HG03558 (cell line): ENCODE results near the gene TLCD3B.
"Not testable (repeated sequence)": the region's sequence is repeated elsewhere in the genome, so short reads cannot be mapped to it uniquely, and the experiment has no call there.

Source experiments
- ATAC-seq: cut with Tn5 transposase; IDR thresholded peaks from one replicate; pipeline ENCODE4 v1.9.1; 2021; ENCODE audit warnings: moderate number of reproducible peaks; ENCODE audit not compliant: unreplicated experiment; ENCODE audit errors: extremely low read depth

Gene TLCD3B

GRCh38 chr16:30027588-30028437, 3.3 kb downstream of the TLCD3B start:
- ATAC-seq = no peak

DNA sequence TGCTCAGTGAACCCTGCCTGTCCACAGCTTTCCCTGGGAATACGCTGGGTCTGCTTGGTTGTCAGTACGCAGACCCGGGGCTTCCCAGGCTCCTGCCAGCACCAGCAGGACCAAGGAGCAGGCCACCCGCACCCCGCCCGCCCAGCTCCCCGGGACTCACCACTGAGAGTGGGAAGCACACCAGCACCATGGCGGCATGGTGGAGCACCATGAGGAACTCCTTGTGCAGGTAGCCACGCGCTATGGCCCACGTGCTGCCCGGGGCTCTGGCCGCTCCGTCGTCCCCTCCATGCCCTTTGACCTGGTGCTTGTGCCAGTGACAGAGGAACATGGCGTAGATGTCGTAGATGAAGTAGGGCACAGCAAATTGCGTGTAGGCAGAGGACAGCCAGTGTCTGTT, 4.6 kb downstream of the TLCD3B start:
- no peak for ATAC-seq

GRCh38 chr16:30025574-30025973, 5.5 kb downstream of the TLCD3B start:
- no peak for ATAC-seq

GRCh38 chr16:30025156-30025555, 5.9 kb downstream of the TLCD3B start:
- ATAC-seq = no peak

- no peak for ATAC-seq
Measured at GRCh38 chr16:30024451-30024850, 6.6 kb downstream of the TLCD3B start.

GRCh38 chr16:30023586-30023985, 7.5 kb downstream of the TLCD3B start:
- no peak for ATAC-seq

- no peak for ATAC-seq
Measured at GRCh38 chr16:30022887-30023286, 8.2 kb downstream of the TLCD3B start, which contains the start of gene C16orf92. Gene C16orf92, plus strand, starts transcription at chr16:30023198. Its CDS starts 143 bp downstream, at chr16:30023341.

- no peak for ATAC-seq
Measured at GRCh38 chr16:30018731-30019158, 12.3 kb downstream of the TLCD3B start.

DNA sequence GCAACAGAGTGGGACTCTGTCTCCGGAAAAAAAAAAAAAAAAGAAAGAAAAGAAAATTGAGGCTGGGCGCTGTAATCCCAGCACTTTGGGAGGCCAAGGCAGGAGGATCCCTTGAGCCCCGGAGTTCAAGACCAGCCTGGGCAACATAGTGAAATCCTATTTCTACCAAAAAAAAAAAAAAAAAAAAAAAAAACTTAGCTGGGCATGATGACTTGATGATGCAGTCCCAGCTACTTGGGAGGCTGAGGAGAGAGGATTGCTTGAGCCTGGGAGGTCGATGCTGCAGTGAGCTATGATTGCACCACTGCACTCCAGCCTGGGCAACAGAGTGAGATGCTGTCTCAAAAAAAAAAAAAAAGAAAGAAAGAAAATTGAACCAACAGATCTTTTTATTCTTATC, 13.1 kb downstream of the TLCD3B start:
- not testable (repeated sequence) for ATAC-seq

DNA sequence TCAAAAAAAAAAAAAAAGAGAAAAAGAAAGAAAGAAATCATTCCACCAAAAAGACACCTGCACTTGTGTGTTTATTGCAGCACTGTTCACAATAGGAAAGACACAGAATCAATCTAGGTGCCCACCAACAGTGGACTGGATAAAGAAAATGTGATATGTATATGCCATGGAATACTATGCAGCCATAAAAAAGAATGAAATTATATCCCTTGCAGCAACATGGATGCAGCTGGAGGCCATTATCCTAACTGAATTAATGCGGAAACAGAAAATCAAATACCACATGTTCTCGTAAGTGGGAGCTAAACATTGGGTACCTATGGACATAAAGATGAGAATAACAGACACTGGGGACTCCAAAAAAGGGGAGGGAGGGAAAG, 13.8 kb downstream of the TLCD3B start:
- no peak for ATAC-seq

GRCh38 chr16:30016555-30017276, 14.4 kb downstream of the TLCD3B start:
- no peak for ATAC-seq

DNA sequence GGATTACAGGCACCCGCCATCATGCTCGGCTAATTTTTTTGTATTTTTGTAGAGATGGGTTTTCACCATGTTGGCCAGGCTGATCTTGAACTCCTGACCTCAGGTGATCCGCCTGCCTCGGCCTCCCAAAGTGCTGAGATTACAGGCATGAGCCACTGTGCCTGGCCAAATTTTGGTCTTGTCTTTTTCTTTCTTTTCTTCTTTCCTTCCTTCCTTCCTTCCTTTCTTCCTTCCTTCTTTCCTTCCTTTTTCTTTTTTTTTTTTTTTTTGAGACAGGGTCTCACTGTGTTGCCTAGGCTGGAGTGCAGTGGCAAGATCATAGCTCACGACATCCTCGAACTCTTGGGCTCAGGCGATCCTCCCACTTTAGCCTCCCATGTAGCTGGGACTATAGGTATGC, 15.6 kb downstream of the TLCD3B start:
- not testable (repeated sequence) for ATAC-seq

DNA sequence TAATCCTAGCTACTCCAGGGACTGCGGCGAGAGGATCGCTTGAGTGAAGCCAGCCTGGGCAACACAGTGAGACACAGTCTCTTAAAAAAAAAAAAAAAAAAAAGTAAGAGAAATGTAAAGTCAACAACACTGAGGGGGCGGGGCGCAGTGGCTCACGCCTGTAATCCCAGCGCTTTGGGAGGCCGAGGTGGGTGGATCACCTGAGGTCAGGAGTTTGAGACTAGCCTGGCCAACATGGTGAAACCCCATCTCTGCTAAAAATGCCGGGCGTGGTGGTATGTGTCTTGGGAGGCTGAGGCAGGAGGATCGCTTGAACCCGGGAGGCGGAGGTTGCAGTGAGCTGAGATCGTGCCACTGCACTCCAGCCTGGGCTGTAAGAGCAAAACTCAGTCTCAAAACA, 18.5 kb downstream of the TLCD3B start:
- ATAC-seq = not testable (repeated sequence)

DNA sequence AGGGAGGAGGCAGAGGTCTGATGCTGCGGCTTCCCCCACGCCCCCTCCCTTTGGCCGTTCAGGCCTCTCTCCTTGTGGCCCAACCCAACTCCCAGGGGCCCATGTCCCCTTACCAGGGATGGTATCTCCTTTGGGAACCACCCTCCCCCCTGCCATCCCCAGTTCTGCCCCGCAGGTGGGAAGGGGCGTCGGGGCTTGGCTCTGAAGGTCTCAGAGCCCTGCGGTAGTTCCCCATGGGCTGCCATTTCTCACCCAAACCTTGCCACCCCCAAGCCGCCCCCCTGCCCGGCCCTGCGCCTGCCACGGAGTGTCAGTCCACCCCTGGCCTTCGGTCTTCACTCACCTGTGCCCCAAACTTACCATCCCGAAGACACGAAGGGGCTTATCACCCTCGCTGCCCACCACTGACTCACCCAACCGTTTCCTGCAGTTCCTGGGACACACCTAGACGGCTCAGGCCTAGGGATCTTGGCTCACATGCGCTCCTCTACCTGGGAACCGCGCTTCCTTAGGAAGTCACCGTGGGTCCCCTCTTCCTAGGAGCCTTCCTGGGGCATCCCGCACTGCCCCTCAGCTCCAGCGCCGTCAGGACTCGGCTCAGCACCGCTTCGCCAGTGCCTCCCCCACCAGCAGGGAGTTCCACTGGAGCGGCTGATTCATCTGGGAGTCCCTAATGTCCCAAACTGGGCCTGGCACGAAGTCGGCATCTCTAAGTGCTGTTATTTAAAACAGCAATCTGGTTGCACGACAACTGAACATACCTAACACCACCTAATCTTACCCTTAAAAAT, 19.2 kb downstream of the TLCD3B start:
- no peak for ATAC-seq

- no peak for ATAC-seq
Measured at GRCh38 chr16:30010844-30011713, 20.0 kb downstream of the TLCD3B start, which contains the start of gene DOC2A. Gene DOC2A, minus strand, starts transcription at chr16:30011027. Its CDS starts 805 bp downstream, at chr16:30010222.

- ATAC-seq = no peak
Measured at GRCh38 chr16:30009990-30010843, 20.9 kb downstream of the TLCD3B start.

GRCh38 chr16:30009085-30009862, 21.8 kb downstream of the TLCD3B start:
- ATAC-seq = no peak

GRCh38 chr16:30007378-30007895, 23.6 kb downstream of the TLCD3B start:
- ATAC-seq = no peak
